ENCODE results near the gene BRSK2. TPM values are rescaled to one million over a fixed set of nuclear protein-coding genes. Genes with fewer than 3 reads are reported as not detected.

The BRSK2 gene
- total and polyA plus RNA-seq, 2 of the 4 experiments (the other 2 are of a cell fraction): 0.18 to 0.62 TPM

- CTCF ChIA-PET: no interaction called here
- Histone ChIP-seq H3K4me1 (ENCODE audit: control insufficient read depth, insufficient read depth, low read length) (peaks cover 6% of the 10 kb centered on the region), H2BK5ac (ENCODE audit: low read depth, low read length, poor library complexity, severe bottlenecking) (no peak overlapping the region), H3K4me3 (ENCODE audit: insufficient read depth, low read depth, low read length) (no peak overlapping the region), H3K4me2 (ENCODE audit: low read depth, low read length) (no peak overlapping the region), H3K56ac (ENCODE audit: extremely low read depth, insufficient read depth, low read length) (no peak overlapping the region), H2AK5ac (ENCODE audit: low read depth, low read length) (no peak overlapping the region), H2BK15ac (ENCODE audit: low read depth, low read length) (no peak overlapping the region), H3K9ac (ENCODE audit: low read depth, low read length) (no peak overlapping the region), H2AK9ac (replicated peaks; ENCODE audit: low read depth, low read length, poor library complexity) (no peak overlapping the region), H3K9me1 (ENCODE audit: insufficient read depth, low read length) (peaks cover 4% of the 10 kb centered on the region), H2AFZ (replicated peaks; ENCODE audit: low read length, poor library complexity) (no peak overlapping the region), H2BK20ac (ENCODE audit: low read depth, low read length) (no peak overlapping the region), H4K20me1 (ENCODE audit: insufficient read depth, low read length) (no peaks in the 10 kb centered on the region), H4K8ac (ENCODE audit: low read depth in 2 of 2, low read length in 2 of 2) (no peak overlapping the region), H3K4ac (ENCODE audit: low read depth, low read length) (no peak overlapping the region), H4K5ac (ENCODE audit: low read depth, low read length) (no peak overlapping the region), H3K36me3 (ENCODE audit: control insufficient read depth, insufficient read depth, low read length) (no peaks in the 10 kb centered on the region), H2BK120ac (ENCODE audit: low read depth, low read length) (no peak overlapping the region), H3K27me3 (ENCODE audit: control insufficient read depth, insufficient read depth, low read length) (peaks cover 2% of the 10 kb centered on the region; the same call in 1 of the 2 replicates), H3K18ac (ENCODE audit: low read depth, low read length) (no peak overlapping the region), H3K27ac (ENCODE audit: insufficient read depth, low read length) (no peak overlapping the region), H3K9me3 (ENCODE audit: control insufficient read depth, insufficient read depth, low read length) (peaks cover 1% of the 10 kb centered on the region; the same call in 1 of the 2 replicates), H4K91ac (ENCODE audit: insufficient read depth, low read depth, low read length) (no peak overlapping the region), H3K14ac (replicated peaks; ENCODE audit: low read depth, low read length) (no peak overlapping the region), H3K79me1 (ENCODE audit: low read depth in 1 of 2, low read length in 2 of 2) (no peaks in the 10 kb centered on the region), H3K23ac (ENCODE audit: low read depth, low read length) (no peak overlapping the region)
- TF ChIP-seq CEBPB (IDR thresholded peaks at IDR 0.05; ENCODE audit: low read depth, low read length) (no peak), SMC3 (IDR thresholded peaks at IDR 0.05; ENCODE audit: low read depth, low read length) (no peak), RAD21 (IDR thresholded peaks at IDR 0.05; ENCODE audit: low read length) (no peak), MAFK (IDR thresholded peaks at IDR 0.05; ENCODE audit: low read depth, low read length) (no peak)
- intact Hi-C loops (cut with micrococcal nuclease): no loop called here
- no peak for DNase-seq
- dilution Hi-C loops (cut with HindIII; ENCODE audit: low sequenced_read_pairs, unreplicated experiment): no loop called here
- no TSS peak for BruUV-seq (replicated peaks)
- 86% methylated on average over 15 of the region's 25 CpGs; no CpG with 5 or more reads in 1 of the 2 experiments for WGBS, 2 experiments (ENCODE audit: extremely low coverage in 2 of 2, insufficient read length in 1 of 2)
- POLR2A ChIA-PET (ENCODE audit: unreplicated experiment): no interaction called here
- no peak for ATAC-seq (ENCODE audit: low read depth)
- in situ Hi-C loops (cut with MboI; ENCODE audit: low sequenced_read_pairs): no loop called here
These were observed 14.4 kb upstream of the BRSK2 start for GRCh38 chr11:1375161-1375954.

Measured in IMR-90 (cell line).